ENCODE data around the gene VWA2. TPM values are rescaled to one million over a fixed set of nuclear protein-coding genes. Genes with fewer than 3 reads are reported as not detected.

The VWA2 gene
- total RNA-seq, 1 experiment from 2014 or later = 1.6 TPM

DNA sequence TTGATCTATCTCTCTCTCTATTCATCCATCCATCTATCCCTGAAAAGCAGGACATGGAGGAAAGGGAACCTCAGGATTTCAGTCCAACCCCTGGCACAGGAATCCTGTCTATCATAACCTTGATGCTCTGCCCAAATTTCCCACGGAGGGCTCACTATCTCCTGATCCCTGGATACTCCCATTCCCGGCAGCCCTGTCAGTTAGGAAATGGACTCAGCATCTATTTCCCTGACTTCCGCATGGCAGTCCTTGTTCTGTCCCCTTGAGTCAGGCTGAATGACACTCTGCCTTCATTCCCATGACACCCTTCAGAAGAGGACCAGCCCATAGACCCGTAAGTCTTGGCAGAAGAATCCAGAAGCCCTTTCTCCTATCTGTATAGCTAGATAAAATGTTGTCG, 77.7 kb downstream of the VWA2 start:
- no CpG with 5 or more reads among the region's 5 CpGs for WGBS (ENCODE audit: extremely low coverage, insufficient read length, low lambda C conversion rate)
- no peak overlapping the region for H3K4me3 Mint-ChIP-seq

More for the DNA sequence above, 77.7 kb downstream of the VWA2 start:
- Histone ChIP-seq H2BK120ac (ENCODE audit: low read depth, low read length, poor library complexity, severe bottlenecking) (no peak overlapping the region), H3K23me2 (ENCODE audit: insufficient read length, low read depth, low read length, poor library complexity, severe bottlenecking) (no peaks in the 10 kb centered on the region), H2BK5ac (ENCODE audit: insufficient read length, low read length) (no peak overlapping the region), H3K79me1 (ENCODE audit: insufficient read depth, low read depth, low read length, poor library complexity, severe bottlenecking) (no peaks in the 10 kb centered on the region), H3K23ac (ENCODE audit: insufficient read length, low read depth, low read length) (no peak overlapping the region), H3K56ac (ENCODE audit: insufficient read length, low read depth, low read length) (no peak overlapping the region), H3K79me2 (ENCODE audit: insufficient read depth, low read length) (no peaks in the 10 kb centered on the region), H4K5ac (ENCODE audit: insufficient read length, low read depth, low read length) (no peak overlapping the region), H2AFZ (ENCODE audit: low read length) (no peak overlapping the region), H3K27ac (ENCODE audit: insufficient read length, low read depth, low read length) (no peak overlapping the region), H3K4ac (ENCODE audit: low read depth, low read length) (no peak overlapping the region), H2BK12ac (ENCODE audit: insufficient read length, low read depth, low read length) (no peak overlapping the region), H2BK20ac (ENCODE audit: low read depth, low read length, poor library complexity, severe bottlenecking) (no peak overlapping the region), H3T11ph (ENCODE audit: low read length) (no peak overlapping the region), H4K20me1 (ENCODE audit: control insufficient read depth, insufficient read depth, insufficient read length) (no peaks in the 10 kb centered on the region), H3K4me1 (ENCODE audit: insufficient read depth, low read length) (no peaks in the 10 kb centered on the region), H4K91ac (ENCODE audit: insufficient read length, low read depth, low read length) (no peak overlapping the region), H3K4me2 (ENCODE audit: insufficient read depth, insufficient read length, low read length) (no peak overlapping the region), H3K9ac (ENCODE audit: extremely low read depth, insufficient read length, low read length) (no peak overlapping the region), H3K27me3 (ENCODE audit: insufficient read depth, low read length) (no peaks in the 10 kb centered on the region), H2AK5ac (ENCODE audit: insufficient read length, low read length) (no peak overlapping the region), H4K8ac (replicated peaks; ENCODE audit: insufficient read length, low read depth, low read length) (no peak overlapping the region), H3K14ac (ENCODE audit: insufficient read depth, low read length) (no peak overlapping the region), H3K9me3 (ENCODE audit: control insufficient read depth, low read depth, low read length) (no peaks in the 10 kb centered on the region), H3K18ac (ENCODE audit: insufficient read length, low read depth, low read length) (no peak overlapping the region), H2BK15ac (ENCODE audit: low read depth, low read length) (no peak overlapping the region)
- DNase-seq = no peak
- Mint-ChIP-seq H3K4me1 (peaks cover 9% of the 10 kb centered on the region in 2 experiments), H3K27ac (no peak overlapping the region), H3K27me3 (ENCODE audit: low read depth) (peaks cover 4% of the 10 kb centered on the region), H3K36me3 (ENCODE audit: insufficient read depth in 1 of 3, low read depth in 3 of 3) (no peaks in the 10 kb centered on the region), H3K9me3 (no peaks in the 10 kb centered on the region)
- TF ChIP-seq, protein P1, sequence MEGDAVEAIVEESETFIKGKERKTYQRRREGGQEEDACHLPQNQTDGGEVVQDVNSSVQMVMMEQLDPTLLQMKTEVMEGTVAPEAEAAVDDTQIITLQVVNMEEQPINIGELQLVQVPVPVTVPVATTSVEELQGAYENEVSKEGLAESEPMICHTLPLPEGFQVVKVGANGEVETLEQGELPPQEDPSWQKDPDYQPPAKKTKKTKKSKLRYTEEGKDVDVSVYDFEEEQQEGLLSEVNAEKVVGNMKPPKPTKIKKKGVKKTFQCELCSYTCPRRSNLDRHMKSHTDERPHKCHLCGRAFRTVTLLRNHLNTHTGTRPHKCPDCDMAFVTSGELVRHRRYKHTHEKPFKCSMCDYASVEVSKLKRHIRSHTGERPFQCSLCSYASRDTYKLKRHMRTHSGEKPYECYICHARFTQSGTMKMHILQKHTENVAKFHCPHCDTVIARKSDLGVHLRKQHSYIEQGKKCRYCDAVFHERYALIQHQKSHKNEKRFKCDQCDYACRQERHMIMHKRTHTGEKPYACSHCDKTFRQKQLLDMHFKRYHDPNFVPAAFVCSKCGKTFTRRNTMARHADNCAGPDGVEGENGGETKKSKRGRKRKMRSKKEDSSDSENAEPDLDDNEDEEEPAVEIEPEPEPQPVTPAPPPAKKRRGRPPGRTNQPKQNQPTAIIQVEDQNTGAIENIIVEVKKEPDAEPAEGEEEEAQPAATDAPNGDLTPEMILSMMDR (conservative IDR thresholded peaks at IDR 0.05) = no peak
